ENCODE results near the gene RAB21.

RAB21 gene

DNA sequence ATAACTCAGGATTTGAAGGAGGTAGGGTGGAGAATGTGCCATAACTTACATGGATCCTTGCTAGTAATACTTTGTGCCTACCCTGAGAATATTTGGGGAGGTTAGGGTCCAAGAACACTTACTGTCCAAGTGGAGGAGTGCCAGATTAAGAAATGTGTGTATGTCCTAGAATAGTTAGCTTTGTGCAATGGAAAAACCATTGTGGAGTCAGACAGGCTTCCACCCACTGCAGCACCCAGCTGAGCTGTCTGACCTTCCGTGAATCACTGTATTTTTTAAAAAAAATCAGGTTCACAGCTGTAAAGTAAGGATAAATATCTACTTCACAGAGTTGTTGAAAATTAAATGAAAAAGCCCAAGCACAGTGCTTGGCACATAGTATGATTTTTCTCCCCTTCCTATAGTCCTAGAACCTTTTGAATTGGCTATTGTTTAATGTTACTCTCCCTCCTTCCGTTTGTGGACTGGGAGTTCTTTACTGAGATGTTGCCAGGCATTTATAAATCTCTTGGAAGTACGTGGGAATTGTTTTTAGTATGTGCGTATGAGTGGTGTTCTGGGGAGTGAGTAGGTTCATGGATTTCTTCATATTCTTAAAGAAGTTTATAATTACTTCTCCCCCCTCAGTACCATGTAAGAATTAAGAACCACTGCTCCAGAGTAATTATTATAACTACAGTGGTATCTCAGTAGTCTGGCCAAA, 9.2 kb downstream of the RAB21 start:
- DNase-seq (ENCODE audit: low read depth): no peak
- TF ChIP-seq, protein P1, sequence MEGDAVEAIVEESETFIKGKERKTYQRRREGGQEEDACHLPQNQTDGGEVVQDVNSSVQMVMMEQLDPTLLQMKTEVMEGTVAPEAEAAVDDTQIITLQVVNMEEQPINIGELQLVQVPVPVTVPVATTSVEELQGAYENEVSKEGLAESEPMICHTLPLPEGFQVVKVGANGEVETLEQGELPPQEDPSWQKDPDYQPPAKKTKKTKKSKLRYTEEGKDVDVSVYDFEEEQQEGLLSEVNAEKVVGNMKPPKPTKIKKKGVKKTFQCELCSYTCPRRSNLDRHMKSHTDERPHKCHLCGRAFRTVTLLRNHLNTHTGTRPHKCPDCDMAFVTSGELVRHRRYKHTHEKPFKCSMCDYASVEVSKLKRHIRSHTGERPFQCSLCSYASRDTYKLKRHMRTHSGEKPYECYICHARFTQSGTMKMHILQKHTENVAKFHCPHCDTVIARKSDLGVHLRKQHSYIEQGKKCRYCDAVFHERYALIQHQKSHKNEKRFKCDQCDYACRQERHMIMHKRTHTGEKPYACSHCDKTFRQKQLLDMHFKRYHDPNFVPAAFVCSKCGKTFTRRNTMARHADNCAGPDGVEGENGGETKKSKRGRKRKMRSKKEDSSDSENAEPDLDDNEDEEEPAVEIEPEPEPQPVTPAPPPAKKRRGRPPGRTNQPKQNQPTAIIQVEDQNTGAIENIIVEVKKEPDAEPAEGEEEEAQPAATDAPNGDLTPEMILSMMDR (IDR thresholded peaks at IDR 0.05; ENCODE audit: low read depth, low read length, missing control alignments): no peak
- H3K4me3 ChIP-seq (ENCODE audit: low read depth, low read length): no peak overlapping the region
- in situ Hi-C loops (cut with HindIII; ENCODE audit: low sequenced_read_pairs): no loop called here

DNA sequence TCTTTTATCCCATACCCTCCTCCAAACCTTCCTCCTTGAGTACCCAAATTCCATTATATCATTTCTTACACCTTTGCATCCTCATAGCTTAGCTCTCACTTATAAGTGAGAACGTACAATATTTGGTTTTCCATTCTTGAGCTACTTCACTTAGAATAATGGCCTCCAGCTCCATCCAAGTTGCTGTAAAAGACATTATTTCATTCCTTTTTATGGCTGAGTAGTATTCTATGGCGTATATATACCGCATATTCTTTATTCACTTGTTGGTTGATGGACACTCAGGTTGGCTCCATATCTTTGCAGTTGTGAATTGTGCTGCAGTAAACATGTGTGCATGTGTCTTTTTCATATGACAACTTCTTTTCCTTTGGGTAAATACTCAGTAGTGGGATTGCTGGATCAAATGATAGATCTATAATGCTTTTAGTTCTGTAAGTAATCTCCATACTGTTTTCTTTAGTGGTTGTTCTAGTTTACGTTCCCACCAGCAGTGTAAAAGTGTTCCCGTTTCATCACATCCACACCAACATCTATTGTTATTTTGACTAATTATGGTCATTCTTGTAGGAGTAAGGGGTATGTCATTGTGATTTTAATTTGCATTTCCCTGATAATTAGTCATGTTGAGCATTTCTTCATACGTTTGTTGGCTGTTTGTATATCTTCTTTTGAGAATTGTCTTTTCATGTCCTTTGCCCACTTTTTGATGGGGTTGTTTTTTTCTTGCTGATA, 10.1 kb downstream of the RAB21 start:
- TF ChIP-seq, protein P1 (IDR thresholded peaks at IDR 0.05; ENCODE audit: low read depth, low read length, missing control alignments): no peak
- H3K4me3 ChIP-seq (ENCODE audit: low read depth, low read length): no peak overlapping the region
- DNase-seq (ENCODE audit: low read depth): no peak
- in situ Hi-C loops (cut with HindIII; ENCODE audit: low sequenced_read_pairs): no loop called here

DNA sequence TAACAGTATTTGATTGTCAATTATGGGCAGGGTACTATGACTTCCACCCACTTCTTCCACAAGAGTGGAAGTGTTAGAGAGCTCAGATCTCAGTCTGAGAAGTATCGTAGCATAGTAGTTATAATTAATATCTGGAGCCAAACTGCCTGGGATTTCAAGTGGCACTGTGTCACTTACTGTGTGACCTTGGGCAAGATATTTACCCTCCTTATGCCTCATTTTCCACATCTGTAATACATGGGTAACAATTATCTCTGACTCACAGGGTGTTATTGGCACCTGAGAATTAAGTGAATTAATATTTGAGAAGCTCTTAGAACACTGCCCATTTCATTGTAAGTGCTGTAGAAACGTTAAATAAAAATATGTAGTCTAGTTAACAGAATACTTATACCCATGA, 11.5 kb downstream of the RAB21 start:
- TF ChIP-seq, protein P1 (IDR thresholded peaks at IDR 0.05; ENCODE audit: low read depth, low read length, missing control alignments): no peak
- DNase-seq (ENCODE audit: low read depth): no peak
- in situ Hi-C loops (cut with HindIII; ENCODE audit: low sequenced_read_pairs): no loop called here
- H3K4me3 ChIP-seq (ENCODE audit: low read depth, low read length): no peak overlapping the region

DNA sequence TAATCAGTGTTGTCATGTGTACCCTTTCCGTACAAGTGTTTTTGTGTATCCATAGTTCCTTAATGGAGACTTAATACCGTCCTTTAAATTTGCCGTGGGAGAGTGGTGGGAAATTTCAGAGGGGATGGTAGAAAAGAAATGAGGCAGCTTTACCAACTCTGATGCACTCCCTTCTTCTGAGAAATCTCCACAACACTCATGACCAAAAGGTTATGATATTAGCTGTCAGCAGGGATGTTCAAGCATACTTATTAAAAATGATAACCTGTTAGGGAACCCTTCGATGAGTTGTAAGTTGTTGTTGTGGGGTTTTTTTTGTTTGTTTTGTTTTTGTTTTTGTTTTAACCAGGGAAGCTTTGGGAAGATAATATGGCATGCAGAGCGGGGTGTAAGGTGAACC, 12.5 kb downstream of the RAB21 start:
- in situ Hi-C loops (cut with HindIII; ENCODE audit: low sequenced_read_pairs): no loop called here

DNA sequence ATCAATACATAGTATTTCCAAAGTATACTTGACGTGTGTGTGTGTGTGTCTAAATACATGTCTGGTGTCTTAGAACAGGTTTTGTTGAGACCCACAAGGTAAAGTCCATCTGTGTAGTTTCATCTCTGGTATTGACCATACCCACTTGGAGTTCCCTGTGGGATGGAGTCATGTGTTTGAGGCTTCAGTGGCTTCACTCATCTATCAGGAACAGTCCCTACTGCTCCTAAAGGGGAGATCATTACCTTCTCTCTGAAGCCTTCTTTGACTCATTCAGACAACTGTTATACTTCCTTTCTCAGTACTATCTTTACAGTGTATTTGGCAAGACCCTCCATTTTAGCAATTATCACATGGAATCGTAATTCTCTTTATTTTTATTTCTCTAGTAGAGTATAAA, 14.2 kb downstream of the RAB21 start:
- in situ Hi-C loops (cut with HindIII; ENCODE audit: low sequenced_read_pairs): no loop called here
- TF ChIP-seq, protein P1 (IDR thresholded peaks at IDR 0.05; ENCODE audit: low read depth, low read length, missing control alignments): no peak
- H3K4me3 ChIP-seq (ENCODE audit: low read depth, low read length): no peak overlapping the region
- DNase-seq (ENCODE audit: low read depth): no peak

More for the DNA sequence above, 12.5 kb downstream of the RAB21 start:
- no peak for DNase-seq (ENCODE audit: low read depth)
- TF ChIP-seq, protein P1 (IDR thresholded peaks at IDR 0.05; ENCODE audit: low read depth, low read length, missing control alignments): no peak
- H3K4me3 ChIP-seq (ENCODE audit: low read depth, low read length): no peak overlapping the region

DNA sequence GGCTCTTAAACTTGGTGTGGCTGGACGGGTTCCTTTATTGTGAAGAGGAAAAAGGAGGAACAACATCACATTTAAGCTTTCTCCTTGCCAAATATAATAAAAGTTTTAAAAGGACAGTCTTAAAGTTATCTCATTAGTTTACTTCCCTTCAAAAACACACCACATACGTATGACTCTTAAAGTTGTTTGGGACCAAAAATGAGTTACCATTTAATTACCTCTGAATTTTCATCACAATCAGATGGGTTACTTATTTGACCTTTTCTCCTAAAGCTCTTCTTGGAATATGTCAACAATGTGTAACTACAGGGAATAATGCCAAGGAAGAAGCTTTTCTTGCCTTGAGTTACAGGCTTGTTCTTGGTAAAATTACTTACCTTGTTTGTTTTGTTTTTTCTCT, 16.4 kb downstream of the RAB21 start:
- no peak overlapping the region for H3K4me3 ChIP-seq (ENCODE audit: low read depth, low read length)
- DNase-seq (ENCODE audit: low read depth): no peak
- TF ChIP-seq, protein P1 (IDR thresholded peaks at IDR 0.05; ENCODE audit: low read depth, low read length, missing control alignments): no peak
- in situ Hi-C loops (cut with HindIII; ENCODE audit: low sequenced_read_pairs): no loop called here
